NCI-H2196 (cell line): ENCODE data around the gene NMRAL1.

Experiments
- DNase-seq: peaks from one replicate; lab custom pipeline; 2025; ENCODE audit not compliant: unreplicated experiment; lab: John Stamatoyannopoulos, UW

The NMRAL1 gene

GRCh38 chr16:4505356-4506147, 31.1 kb upstream of the NMRAL1 start:
- no peak for DNase-seq

GRCh38 chr16:4501071-4501478, 26.6 kb upstream of the NMRAL1 start:
- no peak for DNase-seq

GRCh38 chr16:4500272-4500671, 25.8 kb upstream of the NMRAL1 start:
- DNase-seq, result no peak

- DNase-seq, result no peak
Measured at GRCh38 chr16:4499196-4499555, 24.8 kb upstream of the NMRAL1 start.

- no peak for DNase-seq
Measured at GRCh38 chr16:4498546-4499195, 24.2 kb upstream of the NMRAL1 start.

- DNase-seq, result no peak
Measured at GRCh38 chr16:4496305-4496704, 21.9 kb upstream of the NMRAL1 start.

GRCh38 chr16:4495766-4496165, 21.3 kb upstream of the NMRAL1 start:
- DNase-seq, result no peak

- DNase-seq, result no peak
Measured at GRCh38 chr16:4494746-4495490, 20.5 kb upstream of the NMRAL1 start.

GRCh38 chr16:4491898-4492297, 17.5 kb upstream of the NMRAL1 start:
- no peak for DNase-seq

GRCh38 chr16:4489030-4489429, 14.6 kb upstream of the NMRAL1 start:
- no peak for DNase-seq

GRCh38 chr16:4488499-4488967, 14.1 kb upstream of the NMRAL1 start:
- no peak for DNase-seq

- no peak for DNase-seq
Measured at GRCh38 chr16:4487955-4488498, 13.6 kb upstream of the NMRAL1 start.

- DNase-seq, result no peak
Measured at GRCh38 chr16:4486126-4486893, 11.9 kb upstream of the NMRAL1 start.

GRCh38 chr16:4481963-4482362, 7.5 kb upstream of the NMRAL1 start:
- DNase-seq, result no peak

GRCh38 chr16:4481526-4481925, 7.1 kb upstream of the NMRAL1 start:
- DNase-seq, result no peak

GRCh38 chr16:4477966-4478365, 3.5 kb upstream of the NMRAL1 start:
- peak; percentile 15 for DNase-seq

GRCh38 chr16:4475880-4476788, 1.7 kb upstream of the NMRAL1 start, which contains the start of gene HMOX2:
TSS of gene HMOX2 (plus strand) at chr16:4476398. CDS start at chr16:4505525, 29,127 bp downstream.
- DNase-seq, result peak; percentile 95

- DNase-seq, result no peak
Measured at GRCh38 chr16:4472880-4473279, 1.5 kb downstream of the NMRAL1 start.

- DNase-seq, result no peak
Measured at GRCh38 chr16:4471869-4472268, 2.6 kb downstream of the NMRAL1 start.

- DNase-seq, result no peak
Measured at GRCh38 chr16:4468972-4469371, 5.5 kb downstream of the NMRAL1 start.
